IPS-18a (cell line): ENCODE results near the gene SHISAL2A.
A peak's percentile ranks its signal among the peaks of the same experiment; 100 is the strongest.

Source experiments
- H3K27ac ChIP-seq: one replicate; pipeline ENCODE4 v1.5.1; 2013; ENCODE audit warnings: low read length
- H3K27me3 ChIP-seq: one replicate; pipeline ENCODE4 v1.6.1; 2013; ENCODE audit warnings: mild to moderate bottlenecking, low read length; ENCODE audit not compliant: control insufficient read depth, insufficient read depth
- H3K36me3 ChIP-seq: one replicate; pipeline ENCODE4 v1.6.1; 2013; ENCODE audit warnings: low read depth, low read length; ENCODE audit not compliant: control insufficient read depth
- H3K4me1 ChIP-seq: one replicate; pipeline ENCODE4 v1.6.1; 2013; ENCODE audit warnings: low read depth, low read length; ENCODE audit not compliant: control insufficient read depth
- H3K4me3 ChIP-seq: one replicate; pipeline ENCODE4 v1.5.1; 2013; ENCODE audit warnings: low read length
- H3K9ac ChIP-seq: one replicate; pipeline ENCODE4 v1.6.1; 2013; ENCODE audit warnings: mild to moderate bottlenecking, low read length, moderate library complexity
- H3K9me3 ChIP-seq: one replicate; pipeline ENCODE4 v1.6.1; 2013; ENCODE audit warnings: low read depth, low read length; ENCODE audit not compliant: control insufficient read depth

The SHISAL2A gene

DNA sequence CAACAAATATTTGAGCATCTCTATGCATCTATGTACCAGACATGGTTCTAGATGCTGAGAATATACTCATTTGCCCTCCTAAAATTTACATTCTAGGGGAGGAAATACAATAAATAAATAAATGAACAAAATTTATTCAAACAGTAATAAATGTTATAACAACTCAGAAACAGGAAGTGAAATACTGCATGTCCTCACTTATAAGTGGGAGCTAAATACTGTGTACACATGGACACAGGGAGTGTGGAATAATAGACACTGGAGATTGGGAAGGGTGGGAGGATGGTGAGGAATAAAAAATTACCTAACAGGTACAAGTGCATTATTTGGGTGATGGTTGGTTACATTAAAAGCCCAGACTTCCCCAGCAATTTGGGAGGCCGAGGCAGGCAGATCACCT, 60.9 kb downstream of the SHISAL2A start:
- Histone ChIP-seq H3K4me1 (peaks cover 3% of the 10 kb centered on the region), H3K4me3 (no peak overlapping the region), H3K36me3 (peaks cover 27% of the 10 kb centered on the region), H3K27ac (no peak overlapping the region), H3K27me3 (no peaks in the 10 kb centered on the region), H3K9me3 (no peaks in the 10 kb centered on the region), H3K9ac (no peak overlapping the region)

DNA sequence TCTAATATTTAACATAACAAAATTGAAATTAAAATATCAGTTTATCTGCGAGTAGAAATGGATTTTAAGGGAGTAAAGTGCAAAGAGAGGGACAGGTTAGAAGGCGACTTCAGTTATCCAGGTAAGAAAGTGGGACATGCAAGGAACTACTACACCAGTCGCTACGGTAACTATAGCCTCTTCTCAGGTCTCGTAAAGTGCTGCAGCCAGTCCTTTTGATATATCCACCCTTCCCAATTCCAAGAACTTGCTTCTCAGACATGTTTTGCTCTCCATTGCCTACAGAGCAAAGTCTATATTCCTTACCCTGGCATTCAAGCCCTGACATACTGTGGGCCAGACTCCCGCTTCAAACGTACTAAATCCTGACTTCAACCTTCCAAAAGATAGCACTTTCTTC, 62.7 kb downstream of the SHISAL2A start:
- Histone ChIP-seq H3K36me3 (peaks cover 20% of the 10 kb centered on the region), H3K27ac (no peak overlapping the region), H3K4me3 (no peak overlapping the region), H3K27me3 (no peaks in the 10 kb centered on the region), H3K9ac (no peak overlapping the region), H3K4me1 (peaks cover 3% of the 10 kb centered on the region), H3K9me3 (no peaks in the 10 kb centered on the region)

DNA sequence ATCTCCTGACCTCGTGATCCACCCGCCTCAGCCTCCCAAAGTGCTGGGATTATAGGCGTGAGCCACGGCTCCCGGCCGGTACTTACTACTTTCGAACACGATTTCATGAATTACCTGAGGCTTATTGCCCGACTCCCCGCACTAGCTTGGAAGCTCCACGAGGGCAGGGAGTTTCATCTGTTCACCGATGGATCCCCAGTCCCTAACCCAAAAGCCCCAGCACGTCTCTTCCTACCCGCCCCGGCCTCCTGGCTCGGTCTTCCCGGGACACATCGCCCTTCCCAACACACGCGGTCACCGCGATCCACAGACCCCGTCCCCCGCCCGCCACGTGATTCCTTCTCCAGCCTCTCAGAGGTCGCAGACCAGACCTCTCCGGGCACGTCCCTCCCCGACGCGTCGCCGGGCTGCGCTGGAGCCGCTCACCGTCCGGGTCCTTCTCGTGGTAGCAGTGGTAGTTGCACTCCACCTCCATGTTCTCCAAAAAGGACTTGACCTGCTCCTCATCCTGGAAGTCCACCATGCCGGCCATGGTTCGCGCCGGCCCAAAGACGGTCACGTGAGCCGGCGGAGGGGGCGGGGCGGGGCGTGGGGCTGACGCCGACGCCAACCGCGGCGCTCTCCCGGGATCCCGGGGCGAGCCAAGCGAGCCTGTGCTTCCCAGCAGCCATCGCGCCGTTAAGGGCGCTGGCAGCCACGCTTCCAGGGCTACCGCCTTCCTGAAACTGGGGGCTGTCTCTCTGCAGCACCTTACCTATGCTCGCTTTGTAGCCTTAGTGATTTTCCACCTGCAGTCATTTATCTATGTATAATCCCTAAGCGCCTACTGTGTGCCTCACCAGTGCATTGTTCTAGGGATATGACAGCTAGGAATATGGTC, 65.1 kb downstream of the SHISAL2A start, which contains the start of gene COA7:
Gene COA7, minus strand, starts transcription at position 553 of the 880 bp plus-strand sequence. Its CDS starts 21 bp downstream, at position 532.
- peaks cover 3% of the 10 kb centered on the region for H3K4me1 ChIP-seq
- no peak within 1 kb of the TSS for H3K27ac ChIP-seq
- peak within 1 kb of the TSS; percentile 83 for H3K9ac ChIP-seq
- H3K36me3 ChIP-seq, result peaks cover under 1% of the 10 kb centered on the region
- peak within 1 kb of the TSS; percentile 65 for H3K4me3 ChIP-seq
- no peaks in the 10 kb centered on the region for H3K27me3 ChIP-seq
- H3K9me3 ChIP-seq, result no peaks in the 10 kb centered on the region

- H3K4me3 ChIP-seq, result peak overlapping the region; percentile 89
- no peaks in the 10 kb centered on the region for H3K36me3 ChIP-seq
- no peak overlapping the region for H3K27ac ChIP-seq
- H3K4me1 ChIP-seq, result peaks cover 3% of the 10 kb centered on the region
- no peaks in the 10 kb centered on the region for H3K27me3 ChIP-seq
- H3K9me3 ChIP-seq, result no peaks in the 10 kb centered on the region
- peak overlapping the region; percentile 61 for H3K9ac ChIP-seq
Measured at GRCh38 chr1:52702886-52703787, 70.2 kb downstream of the SHISAL2A start.

DNA sequence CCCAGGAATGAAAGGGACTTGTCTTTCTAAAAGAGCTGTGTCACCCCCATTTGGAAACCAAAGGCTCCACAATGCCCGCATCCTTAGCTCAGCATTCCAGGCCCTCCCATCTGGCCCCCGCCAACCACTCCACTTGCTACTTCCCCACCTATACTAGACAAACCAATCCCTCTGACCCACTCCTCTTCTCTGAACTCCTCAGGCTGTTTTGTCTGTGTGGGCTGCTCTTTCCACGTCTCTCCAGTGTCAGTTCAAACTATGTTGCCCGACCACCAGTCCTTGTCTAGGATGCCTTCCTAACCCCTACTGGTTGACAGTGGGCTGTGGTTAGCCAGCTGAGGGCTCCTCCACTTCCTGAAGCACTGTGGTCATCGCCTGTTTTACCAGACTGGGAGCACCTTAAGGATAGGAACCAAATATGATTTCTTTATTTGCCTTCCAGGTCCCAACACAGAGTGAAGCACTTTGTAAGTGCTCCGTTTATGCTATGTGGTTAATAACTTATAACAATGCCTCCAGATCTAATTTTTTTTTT, 73.2 kb downstream of the SHISAL2A start:
- H3K27me3 ChIP-seq, result no peaks in the 10 kb centered on the region
- H3K27ac ChIP-seq, result no peak overlapping the region
- no peaks in the 10 kb centered on the region for H3K9me3 ChIP-seq
- H3K9ac ChIP-seq, result no peak overlapping the region
- no peak overlapping the region for H3K4me3 ChIP-seq
- H3K36me3 ChIP-seq, result no peaks in the 10 kb centered on the region
- no peaks in the 10 kb centered on the region for H3K4me1 ChIP-seq
